Measurements from ENCODE around the gene SIX6.
"Not testable (repeated sequence)": the region's sequence is repeated elsewhere in the genome, so short reads cannot be mapped to it uniquely, and the experiment has no call there.

The SIX6 gene

DNA sequence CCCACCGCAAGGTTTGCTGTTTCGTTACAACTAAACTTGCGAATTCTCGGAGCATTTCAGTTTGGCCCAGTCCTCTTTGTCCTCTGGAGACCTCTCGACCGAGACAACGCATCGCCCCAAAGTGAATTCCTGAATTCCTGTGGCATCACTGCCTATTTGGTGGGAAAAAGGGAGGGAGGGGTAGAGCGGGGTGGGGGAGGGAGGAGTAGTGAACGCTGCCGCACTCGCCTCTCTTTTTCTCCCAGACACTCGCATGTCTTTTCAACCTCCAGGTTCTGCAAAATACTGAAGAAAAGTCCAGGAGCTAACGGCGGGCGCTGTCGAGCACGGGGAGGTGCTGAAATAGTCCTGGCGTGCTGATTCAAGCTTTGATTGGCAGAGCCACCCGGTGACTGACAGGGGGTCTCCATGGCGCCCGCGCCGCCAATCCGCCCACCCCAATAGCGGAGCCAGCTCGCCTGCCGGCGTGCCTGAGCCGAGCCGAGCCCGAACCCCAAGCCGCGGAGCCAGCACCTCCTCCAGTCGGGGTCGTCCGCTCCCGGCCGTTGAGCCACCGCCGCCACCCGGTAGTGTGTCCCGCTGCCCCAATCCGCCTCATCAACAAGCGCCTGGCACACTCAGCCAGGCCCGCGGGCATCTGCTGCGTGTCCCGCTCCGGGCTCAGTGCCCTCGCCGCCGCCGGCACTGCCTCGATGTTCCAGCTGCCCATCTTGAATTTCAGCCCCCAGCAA, at the start of gene SIX6:
TSS of gene SIX6 (plus strand) at position 440 of the 731 bp plus-strand sequence. CDS start at position 693, 253 bp downstream.
- peak; percentile 65 for DNase-seq

DNA sequence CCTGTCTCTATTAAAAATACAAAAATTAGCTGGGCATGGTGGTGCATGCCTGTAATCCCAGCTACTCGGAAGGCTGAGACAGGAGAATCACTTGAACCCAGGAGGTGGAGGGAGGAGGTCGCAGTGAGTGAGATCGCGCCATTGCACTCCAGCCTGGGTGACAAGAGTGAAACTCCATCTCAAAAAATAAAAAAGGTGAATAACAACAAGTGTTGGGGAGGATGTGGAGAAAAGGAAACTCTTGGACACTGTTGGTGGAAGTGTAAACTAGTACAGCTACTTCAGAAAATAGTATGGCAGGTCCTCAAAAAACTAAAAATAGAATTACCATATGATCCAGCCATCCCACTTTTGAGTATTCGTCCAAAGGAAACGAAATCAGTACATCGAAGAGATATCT, 28.7 kb upstream of the SIX6 start:
- not testable (repeated sequence) for DNase-seq

DNA sequence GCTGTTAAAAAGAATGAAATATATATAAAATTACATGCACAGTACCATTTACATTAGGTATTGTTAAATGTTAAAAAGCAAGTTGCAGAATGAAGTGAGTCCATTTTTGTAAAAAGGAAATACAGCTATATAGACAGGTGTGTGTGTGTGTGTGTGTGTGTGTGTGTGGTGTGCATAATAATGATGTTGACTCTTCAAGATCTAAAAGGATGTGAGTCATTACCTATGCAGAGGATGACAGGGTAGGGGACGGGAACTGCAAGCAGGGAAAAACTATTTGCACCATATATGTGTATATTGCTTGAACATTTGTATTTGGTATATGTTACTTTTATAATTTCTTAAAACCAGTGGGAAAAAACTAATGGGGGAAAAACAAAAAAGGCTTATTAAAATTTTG, 26.2 kb upstream of the SIX6 start:
- DNase-seq: no peak

DNA sequence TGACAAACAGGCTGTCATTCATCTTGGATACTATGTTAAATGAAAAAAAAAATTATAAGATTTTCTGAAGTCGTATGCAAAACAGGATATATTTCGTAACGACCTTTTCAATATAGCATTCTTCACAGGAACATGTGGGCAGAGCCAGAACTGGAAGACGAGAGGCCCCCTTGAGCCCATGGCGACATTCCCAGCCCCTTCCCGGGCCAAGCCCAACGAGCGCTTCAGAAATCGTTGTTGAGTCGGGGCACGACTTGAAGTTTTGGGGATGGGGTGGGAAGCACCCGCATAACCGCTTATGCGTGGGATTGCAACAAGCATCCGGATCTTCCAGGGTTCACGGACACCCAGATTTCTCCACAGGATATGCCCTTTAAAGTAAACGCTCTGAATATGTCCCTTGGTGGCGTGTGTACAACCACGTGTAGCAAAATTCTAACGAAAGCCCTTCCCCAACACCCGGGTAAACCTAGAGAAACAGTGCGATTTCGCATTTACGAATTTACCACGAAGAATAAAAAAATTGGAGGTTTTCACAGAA, 23.8 kb upstream of the SIX6 start:
- no peak for DNase-seq

DNA sequence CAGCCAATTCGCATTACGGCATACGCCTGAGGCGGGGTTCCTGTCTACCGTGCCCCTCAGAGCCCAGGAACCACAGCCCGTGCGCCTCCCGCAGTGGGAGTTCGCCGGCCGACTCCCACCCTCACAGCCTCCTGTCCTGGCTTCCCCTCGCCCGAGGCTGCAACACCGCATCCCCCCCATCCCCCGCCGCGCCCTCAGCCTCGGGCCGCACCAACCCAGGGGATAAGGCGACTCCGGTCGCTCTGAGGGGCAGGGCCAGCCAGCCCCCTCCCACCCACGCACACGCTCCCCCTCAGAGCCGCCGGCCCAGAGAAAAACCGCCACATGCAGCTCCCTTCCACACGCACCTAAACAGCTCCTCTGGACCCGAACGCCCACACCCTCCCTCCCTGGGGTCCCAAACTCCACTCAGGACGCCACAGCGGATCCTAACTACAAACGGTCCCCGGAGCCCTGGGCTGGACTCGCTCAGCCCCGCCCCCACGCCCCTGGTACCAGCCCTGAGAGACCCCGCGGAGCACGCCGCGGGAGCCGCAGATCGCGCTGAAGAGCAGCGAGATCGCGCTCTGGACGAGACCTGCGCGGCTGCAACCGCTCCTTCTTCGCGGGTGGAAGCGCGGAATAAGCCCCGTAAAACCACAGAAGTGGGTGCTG, 23.2 kb upstream of the SIX6 start, which contains the start of gene C14orf39:
TSS of gene C14orf39 (minus strand) at position 466 of the 654 bp plus-strand sequence. CDS start 985 bp downstream, outside the sequence.
- peak; percentile 81 for DNase-seq

DNA sequence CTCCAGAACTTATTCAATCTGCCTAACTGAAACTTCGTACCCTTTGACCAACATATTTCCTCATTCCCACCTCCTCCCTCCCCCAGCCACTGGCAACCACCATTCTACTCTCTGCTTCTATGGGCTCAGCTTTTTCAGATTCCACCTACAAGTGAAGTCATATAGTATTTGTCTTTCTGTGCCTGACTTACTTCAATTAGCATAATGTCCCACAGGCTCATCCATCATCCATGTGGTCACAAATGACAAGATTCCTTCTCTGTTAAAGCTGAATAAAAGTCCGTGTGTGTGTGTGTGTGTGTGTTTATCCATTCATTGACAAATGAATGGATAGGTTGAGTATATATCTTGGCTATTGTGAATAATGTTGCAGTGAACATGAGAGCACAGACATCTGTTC, 21.7 kb upstream of the SIX6 start:
- DNase-seq: no peak

DNA sequence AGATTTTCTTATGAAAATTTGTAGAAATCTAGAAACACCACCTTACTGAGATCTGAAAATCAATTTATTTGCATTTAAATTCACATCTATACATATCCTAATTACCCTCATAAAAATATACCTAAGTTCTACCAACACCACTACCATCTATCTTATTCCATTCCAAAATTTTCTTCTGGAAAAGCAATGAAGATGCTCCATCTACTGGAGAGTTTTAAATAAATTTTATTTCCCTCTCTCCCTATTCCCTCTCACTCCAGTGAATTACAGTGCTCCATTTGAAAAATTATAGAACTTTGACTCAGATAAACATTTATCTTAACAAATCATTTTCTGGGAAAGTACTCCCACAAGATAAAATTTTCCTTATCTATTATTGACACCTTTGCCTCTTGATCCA, 20.8 kb upstream of the SIX6 start:
- no peak for DNase-seq

DNA sequence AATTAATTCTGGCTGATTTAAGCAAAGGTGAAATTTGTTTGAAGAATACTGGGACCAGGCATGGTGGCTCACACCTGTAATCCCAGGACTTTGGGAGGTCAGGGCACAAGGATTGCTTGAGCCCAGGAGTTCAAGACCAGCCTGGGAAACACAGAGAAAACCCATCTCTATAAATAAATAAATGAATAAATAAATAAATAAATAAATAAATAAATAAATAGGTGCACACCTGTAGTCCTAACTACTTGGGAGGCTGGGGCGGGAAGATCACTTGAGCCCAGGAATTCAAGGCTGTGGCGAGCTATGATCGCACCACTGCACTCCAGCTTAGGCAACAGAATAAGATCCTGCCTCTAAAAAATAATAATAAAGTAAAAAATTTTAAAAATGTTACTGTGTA, 18.7 kb upstream of the SIX6 start:
- no peak for DNase-seq

DNA sequence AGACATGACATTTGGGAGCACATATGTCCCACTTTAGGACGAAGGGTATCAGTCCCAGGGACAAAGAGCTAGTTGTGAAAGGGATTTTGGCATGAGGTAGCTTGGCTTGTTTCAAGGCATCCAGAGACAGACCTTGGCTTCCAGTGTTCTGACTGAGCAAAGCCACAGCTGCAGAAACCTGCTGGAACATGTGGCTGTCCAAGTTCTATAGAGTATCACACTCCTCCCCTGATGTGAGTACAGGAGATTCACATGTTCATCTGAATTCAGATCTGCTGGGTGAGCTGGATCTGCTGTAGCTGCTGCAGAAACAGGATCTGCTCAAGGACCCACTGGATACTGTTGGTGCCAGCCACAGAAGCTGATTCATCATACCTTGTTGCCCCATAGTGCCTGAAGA, 13.0 kb upstream of the SIX6 start:
- DNase-seq: no peak

DNA sequence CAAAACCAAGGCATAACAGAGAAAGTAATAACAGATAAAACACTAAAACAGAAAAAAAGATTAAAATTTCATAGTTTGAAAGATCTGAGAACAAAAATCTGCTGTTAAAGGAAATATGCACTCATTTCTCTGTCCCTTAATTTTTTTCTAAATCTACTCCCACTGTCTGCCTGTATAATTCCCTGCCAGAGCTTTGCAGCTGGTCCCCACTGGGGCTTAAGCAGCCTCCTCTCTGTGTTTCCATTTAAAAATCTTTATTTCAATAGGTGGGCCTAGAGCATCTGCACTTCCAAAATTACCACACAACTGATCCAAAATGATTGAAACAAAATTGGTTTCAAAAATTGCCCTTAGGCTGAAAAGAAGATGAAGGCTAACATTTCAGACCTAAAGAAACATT, 6.4 kb upstream of the SIX6 start:
- DNase-seq: no peak

DNA sequence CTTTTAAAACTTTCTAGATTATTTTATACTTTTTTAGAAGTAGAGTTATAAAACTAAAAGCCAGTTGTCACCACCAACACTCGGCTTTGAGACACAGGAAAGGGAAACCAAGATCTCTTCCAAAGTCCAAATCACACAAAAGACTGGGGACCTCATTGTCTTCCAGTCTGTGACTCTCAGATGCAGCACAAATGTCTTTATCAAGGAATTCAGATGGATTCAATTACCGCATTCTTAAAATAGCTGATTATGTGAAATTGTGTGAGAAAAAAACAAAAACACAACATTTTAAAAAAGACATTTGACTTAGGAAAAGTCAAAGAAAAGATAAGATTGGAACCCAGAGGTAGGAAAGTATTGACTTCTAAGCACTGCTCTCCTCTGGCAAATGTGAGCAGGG, 3.5 kb upstream of the SIX6 start:
- no peak for DNase-seq

DNA sequence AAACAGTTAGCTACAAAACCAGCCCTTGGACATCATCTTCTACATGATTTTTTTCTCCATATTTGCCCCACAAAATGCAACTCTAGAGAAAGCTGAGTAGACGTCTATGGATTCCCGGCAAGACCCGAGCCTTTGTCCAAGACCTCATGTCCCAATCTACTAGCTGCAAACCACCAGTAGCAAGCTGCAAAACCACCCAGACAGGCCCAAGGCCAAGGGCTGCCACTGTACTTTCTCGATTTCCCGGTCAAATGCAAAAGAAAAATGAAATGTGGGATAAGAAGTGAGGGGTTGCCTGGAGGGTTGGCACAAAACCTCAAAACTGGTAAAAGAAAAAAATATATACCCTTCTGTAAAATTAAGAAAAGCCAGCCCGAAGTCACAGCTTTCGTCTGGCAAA, 2.9 kb upstream of the SIX6 start:
- DNase-seq: no peak

DNA sequence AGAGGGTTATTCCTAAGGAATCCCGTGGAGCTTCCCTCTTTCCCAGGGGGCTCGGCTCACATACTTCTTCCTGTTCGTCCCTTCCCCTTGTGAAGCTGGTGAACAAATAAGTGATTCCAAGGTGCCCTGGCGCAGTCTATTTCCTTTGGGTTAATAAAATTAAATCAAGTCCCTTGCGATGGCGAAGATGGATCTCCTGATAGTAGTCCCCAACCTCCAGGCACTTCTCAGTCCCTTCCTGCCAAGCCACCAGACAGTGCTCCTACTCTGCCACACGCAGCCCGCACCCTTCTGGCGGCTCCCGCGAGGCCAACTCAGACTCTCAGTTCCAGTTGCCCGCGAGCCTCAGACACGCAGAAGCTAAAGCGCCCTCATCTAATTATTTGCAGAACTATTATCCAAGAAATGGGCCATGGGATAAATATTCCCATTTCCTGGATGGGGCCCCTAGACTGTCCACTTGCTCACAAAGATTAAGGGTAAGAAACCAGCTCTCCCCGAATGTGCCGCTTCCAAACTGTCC, 2.4 kb upstream of the SIX6 start:
- no peak for DNase-seq

DNA sequence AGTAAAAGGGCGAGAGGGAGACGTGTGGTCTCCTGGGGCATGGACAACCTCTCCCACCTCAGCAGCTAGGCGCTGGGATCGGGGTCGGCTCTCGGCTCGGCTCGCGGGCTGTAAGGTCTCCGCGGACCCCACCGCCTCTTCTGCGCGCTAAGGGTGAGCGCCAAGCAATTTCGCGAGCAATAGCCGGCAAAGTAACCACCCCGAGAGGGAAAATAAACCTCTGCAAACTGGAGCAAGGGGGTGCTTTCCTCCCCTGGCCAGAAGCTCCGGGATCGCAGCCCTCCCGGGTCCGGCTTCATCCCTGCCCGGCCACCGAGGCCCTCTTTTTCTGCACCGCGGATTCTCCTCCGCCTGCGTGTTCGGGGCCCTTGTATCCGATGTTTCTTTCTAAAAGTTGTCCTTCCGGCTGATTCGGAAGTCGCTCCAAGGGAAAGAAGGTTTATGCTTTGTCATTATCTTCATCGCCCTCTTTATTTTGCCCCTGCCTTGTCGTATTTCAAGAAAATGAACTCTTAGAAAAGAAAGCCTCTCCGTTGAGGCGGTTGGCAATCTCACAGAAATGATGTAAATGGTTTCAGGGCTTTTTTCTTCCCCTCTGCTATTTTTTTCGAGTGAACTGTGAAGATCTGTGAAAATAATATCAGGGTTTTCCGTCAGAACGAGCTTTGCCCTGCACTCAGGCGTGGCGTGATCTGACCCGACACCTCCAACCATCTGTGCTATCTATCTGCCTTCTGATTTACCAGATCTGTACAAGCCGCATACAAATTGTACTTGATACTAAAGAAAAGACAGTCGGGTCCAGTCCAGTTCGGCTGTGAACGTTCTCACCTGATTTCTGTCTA, 1.7 kb upstream of the SIX6 start:
- DNase-seq: no peak

DNA sequence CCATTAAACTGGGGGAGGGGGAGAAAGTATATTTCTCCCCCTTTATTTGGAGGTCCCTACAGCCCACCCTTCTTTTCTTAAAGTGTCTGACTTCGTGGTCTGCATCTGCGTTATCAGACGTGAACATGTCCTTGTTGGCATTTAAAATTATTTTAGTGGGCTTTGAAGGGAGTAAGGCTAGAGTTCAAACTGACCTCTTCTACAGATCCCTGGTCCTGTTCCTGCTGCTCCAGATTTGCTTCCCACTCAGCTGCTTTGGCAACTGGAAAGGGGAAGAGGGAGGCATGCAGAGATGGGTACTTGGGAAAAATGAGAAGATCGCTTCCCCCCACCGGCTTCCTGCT, 611 bp upstream of the SIX6 start:
- DNase-seq: no peak

DNA sequence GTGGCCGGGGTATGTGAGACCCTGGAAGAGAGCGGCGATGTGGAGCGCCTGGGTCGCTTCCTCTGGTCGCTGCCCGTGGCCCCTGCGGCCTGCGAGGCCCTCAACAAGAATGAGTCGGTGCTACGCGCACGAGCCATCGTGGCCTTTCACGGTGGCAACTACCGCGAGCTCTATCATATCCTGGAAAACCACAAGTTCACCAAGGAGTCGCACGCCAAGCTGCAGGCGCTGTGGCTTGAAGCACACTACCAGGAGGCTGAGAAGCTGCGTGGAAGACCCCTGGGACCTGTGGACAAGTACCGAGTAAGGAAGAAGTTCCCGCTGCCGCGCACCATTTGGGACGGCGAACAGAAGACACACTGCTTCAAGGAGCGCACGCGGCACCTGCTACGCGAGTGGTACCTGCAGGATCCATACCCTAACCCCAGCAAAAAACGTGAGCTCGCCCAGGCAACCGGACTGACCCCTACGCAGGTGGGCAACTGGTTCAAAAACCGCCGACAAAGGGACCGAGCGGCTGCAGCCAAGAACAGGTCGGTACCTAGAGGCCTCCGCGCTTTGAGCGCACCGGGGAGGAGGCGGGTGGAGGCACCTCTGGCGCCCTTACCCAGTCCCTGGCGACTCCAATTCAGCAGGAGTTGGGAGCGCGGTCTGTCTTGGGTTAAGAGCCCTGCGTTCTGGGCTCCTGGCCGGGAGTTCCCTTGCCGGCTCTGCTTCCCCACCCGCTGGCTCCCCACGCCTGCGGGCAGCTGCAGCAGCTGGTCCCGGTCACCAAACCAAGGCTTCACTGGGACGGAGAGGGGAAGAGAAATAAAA, 700 bp downstream of the SIX6 start:
- DNase-seq: no peak

DNA sequence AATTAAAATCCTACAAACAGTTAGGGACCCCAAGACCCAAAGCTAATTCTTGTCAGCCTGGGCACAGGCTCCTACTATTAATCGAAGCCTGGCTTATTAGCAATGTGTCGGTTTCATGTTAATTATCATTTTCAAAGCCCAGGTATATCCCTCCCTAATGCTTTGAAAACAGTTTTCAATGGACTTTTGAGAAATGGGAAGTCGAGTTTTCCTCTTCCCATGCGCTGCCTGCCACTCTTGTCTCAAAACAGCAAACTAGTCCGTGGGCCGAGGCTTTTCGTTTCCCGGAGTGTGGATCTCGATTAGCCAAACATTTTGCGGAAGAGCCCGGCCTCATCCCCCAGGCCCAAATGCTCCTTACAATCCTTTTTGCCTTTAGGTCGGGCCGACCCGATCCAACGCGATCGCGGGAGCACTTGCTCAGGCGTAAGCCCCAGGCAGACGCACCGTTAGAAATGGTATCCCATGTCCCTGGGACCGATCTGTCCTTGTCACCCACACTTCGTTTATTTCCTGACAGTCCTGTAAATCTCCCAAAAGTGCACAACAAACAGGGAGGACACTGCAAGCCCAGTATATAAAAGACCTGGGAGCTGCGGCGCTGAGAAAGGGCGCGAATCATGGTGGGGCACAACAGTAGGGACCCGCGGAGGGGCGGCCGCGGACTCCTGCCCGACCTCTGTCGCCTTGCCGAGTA, 1.5 kb downstream of the SIX6 start:
- no peak for DNase-seq

DNA sequence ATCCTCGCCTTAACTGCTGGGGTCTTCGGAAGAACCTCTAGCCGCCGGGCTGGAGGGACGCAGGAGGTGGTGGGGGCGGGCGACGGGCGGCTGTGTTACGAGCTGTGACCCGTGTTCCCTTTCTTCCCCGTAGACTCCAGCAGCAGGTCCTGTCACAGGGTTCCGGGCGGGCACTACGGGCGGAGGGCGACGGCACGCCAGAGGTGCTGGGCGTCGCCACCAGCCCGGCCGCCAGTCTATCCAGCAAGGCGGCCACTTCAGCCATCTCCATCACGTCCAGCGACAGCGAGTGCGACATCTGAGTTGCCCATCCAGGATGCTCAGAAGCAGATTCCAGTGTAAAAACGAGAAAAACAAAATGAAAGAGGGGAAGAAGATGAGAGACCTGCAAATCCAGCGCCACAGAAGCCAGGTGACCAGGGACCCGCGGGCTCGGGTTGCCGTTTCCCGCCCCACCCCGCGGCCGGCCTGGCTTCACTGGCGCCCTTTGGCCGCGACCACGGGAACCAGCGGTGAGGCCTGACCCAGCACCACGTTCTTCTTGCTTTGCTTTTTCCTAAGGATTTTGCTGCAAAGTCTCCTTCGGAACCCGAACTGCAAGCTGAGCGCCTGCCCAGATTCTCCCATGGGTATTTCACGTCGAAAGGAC, 2.1 kb downstream of the SIX6 start:
- no peak for DNase-seq

DNA sequence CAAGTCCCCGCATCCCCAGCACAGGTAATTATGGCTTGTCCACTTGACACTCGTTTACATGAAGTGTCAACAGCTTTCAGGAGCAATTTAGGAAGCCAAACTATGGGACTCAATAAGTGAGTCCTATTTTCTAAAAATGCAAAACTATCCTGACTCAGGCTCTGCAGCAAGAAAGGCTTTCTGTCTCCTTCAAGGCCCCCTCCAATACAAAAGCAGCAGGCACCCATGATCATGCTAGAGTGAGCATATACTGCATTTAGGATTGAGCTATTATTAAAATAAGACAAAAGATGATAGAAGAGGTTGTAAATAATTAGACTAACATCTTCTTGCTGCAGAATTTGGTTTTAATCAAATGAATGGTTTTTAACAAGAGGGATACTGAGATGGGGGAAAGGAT, 3.2 kb downstream of the SIX6 start:
- DNase-seq: no peak

DNA sequence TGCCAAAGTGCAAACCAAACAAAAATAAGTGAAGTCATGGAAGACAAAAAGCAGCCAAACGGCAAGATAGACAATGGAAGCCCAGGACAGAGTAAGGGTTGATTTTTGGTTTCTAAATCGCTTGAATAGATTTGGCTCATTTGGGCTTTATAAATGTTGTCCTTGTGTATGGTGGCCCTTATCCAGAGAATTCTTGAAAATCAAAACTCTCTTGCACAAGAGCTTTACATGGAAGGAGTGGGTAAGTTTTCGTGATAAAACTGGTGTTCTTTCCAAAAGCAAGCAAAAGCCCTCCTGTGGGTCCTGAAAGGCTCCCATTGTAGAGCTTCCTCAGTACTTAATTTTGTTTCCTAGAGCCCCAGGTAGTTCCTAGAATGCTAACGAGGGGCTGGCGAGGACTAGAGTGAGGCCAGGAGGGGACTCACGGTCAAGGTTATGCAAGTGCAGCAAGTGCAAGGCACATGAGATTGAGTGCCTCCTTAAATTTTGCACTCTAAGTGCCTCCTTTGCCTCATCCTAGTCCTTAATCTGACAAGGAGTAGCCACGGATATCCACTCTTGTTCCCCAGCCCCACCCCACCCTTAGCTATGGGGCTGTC, 4.1 kb downstream of the SIX6 start:
- DNase-seq: no peak

DNA sequence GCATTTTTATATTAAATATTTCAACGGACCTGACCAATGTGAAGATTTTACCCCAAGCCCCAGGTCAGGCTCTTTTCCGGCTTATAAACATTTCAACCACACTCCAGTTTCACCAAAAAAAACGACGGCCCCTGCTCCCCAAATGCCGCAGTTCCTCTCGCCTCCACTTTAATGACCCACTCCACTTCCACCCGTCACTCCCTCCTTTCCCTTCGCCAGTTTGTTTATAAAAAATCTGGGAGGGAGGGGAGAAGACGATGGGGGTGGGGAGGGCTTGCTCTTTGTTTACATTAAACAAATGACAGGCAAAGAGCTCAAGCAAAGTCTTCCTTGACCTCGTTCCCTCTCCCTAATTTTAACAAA, 5.4 kb downstream of the SIX6 start:
- DNase-seq: no peak
